HEK293 (cell line): ENCODE data around the gene SLC6A3.
A peak's percentile ranks its signal among the peaks of the same experiment; 100 is the strongest.

Experiments
- CTCF ChIA-PET: fragments of 350-600 bp; formaldehyde crosslinking; extraction: SDS; loops from one replicate; lab custom pipeline; 2021; ENCODE audit warnings: antibody characterized with exemption; lab: Yijun Ruan, JAX
- POLR2A ChIA-PET: fragments of 300-600 bp; formaldehyde crosslinking; extraction: SDS; loops from one replicate; lab custom pipeline; 2020; ENCODE audit warnings: antibody characterized with exemption, inconsistent platforms; lab: Yijun Ruan, JAX
- H3K27ac ChIP-seq: fragments of 200-500 bp; sonication (Bioruptor generic); 2 replicates; pipeline ENCODE4 v1.5.1; 2014; ENCODE audit warnings: low read depth, low read length, control low read depth, inconsistent platforms; ENCODE audit errors: extremely low read depth
- H3K36me3 ChIP-seq, 2 experiments: fragments of 200-500 bp in 1 of 2; sonication (Bioruptor generic) in 1 of 2; 1 replicate in 1 of 2; 2 replicates in 1 of 2; pipeline ENCODE4 v1.5.1; 2014 to 2017; ENCODE audit warnings: inconsistent platforms in 2 of 2, low read length in 2 of 2; ENCODE audit not compliant: control insufficient read depth in 2 of 2, insufficient read depth in 1 of 2
- H3K4me1 ChIP-seq: fragments of 200-500 bp; sonication (Bioruptor generic); 2 replicates; pipeline ENCODE4 v1.5.1; 2014; ENCODE audit warnings: mild to moderate bottlenecking, low read length, inconsistent platforms; ENCODE audit not compliant: control insufficient read depth, insufficient read depth
- H3K4me3 ChIP-seq: 2 replicates; pipeline ENCODE4 v1.5.1; 2011; ENCODE audit warnings: low read depth, mild to moderate bottlenecking, control low read depth, low read length, moderate library complexity
- H3K9me3 ChIP-seq: fragments of 200-500 bp; sonication (Bioruptor generic); 2 replicates; pipeline ENCODE4 v1.5.1; 2014; ENCODE audit warnings: low read depth, low read length, inconsistent platforms; ENCODE audit not compliant: control insufficient read depth, insufficient read depth
- KLF1 ChIP-seq: fragments of 450-650 bp; formaldehyde crosslinking; IDR thresholded peaks from 2 replicates; pipeline ENCODE4 v1.5.1; 2016; ENCODE audit warnings: missing biosample characterization, missing genetic modification characterization
- OVOL3 ChIP-seq: fragments of 450-650 bp; formaldehyde crosslinking; IDR thresholded peaks from 2 replicates; pipeline ENCODE4 v1.5.1; 2016; ENCODE audit warnings: missing biosample characterization, missing genetic modification characterization
- WT1 ChIP-seq: fragments of 450-650 bp; formaldehyde crosslinking; IDR thresholded peaks from 2 replicates; pipeline ENCODE4 v1.5.1; 2016; ENCODE audit warnings: missing biosample characterization, missing genetic modification characterization
- ZEB2 ChIP-seq: fragments of 450-650 bp; formaldehyde crosslinking; IDR thresholded peaks from 2 replicates; pipeline ENCODE4 v1.5.1; 2016; ENCODE audit warnings: missing biosample characterization, missing genetic modification characterization
- ZNF510 ChIP-seq: fragments of 450-650 bp; formaldehyde crosslinking; IDR thresholded peaks from 2 replicates; pipeline ENCODE4 v1.5.1; 2018; ENCODE audit warnings: mild to moderate bottlenecking, missing genetic modification characterization, missing biosample characterization; ENCODE audit not compliant: insufficient replicate concordance
- ZNF544 ChIP-seq: fragments of 450-650 bp; formaldehyde crosslinking; IDR thresholded peaks from 2 replicates; pipeline ENCODE4 v1.5.0; 2017; ENCODE audit warnings: missing biosample characterization, missing genetic modification characterization
- ZNF596 ChIP-seq: fragments of 450-650 bp; IDR thresholded peaks from 2 replicates; pipeline ENCODE4 v1.5.0; 2018; ENCODE audit warnings: missing biosample characterization, mild to moderate bottlenecking, missing genetic modification characterization, moderate library complexity
- ZNF629 ChIP-seq: fragments of 450-650 bp; formaldehyde crosslinking; IDR thresholded peaks from 2 replicates; pipeline ENCODE4 v1.5.1; 2017; ENCODE audit warnings: missing biosample characterization, missing genetic modification characterization
- TF ChIP-seq, protein P1 (sequence below): fragments of 450-650 bp; formaldehyde crosslinking; IDR thresholded peaks from 2 replicates; pipeline ENCODE4 v1.5.1; 2017; ENCODE audit warnings: missing biosample characterization, mild to moderate bottlenecking, missing genetic modification characterization, moderate library complexity
- TF ChIP-seq, protein P2 (sequence below): fragments of 450-650 bp; formaldehyde crosslinking; conservative IDR thresholded peaks from 2 replicates; pipeline ENCODE4 v1.5.1; 2016; ENCODE audit warnings: low read depth, missing biosample characterization, missing genetic modification characterization
- TF ChIP-seq, protein P3 (sequence below): fragments of 450-650 bp; formaldehyde crosslinking; IDR thresholded peaks from 2 replicates; pipeline ENCODE4 v1.5.1; 2016; ENCODE audit warnings: missing biosample characterization, missing genetic modification characterization
- TF ChIP-seq, protein P4 (sequence below): fragments of 450-650 bp; formaldehyde crosslinking; IDR thresholded peaks from 2 replicates; pipeline ENCODE4 v1.5.1; 2016; ENCODE audit warnings: missing biosample characterization, missing genetic modification characterization
- TF ChIP-seq, protein P5 (sequence below): fragments of 450-650 bp; formaldehyde crosslinking; conservative IDR thresholded peaks from 2 replicates; pipeline ENCODE4 v1.5.1; 2016; ENCODE audit warnings: low read depth, missing biosample characterization, missing genetic modification characterization
- TF ChIP-seq, protein P6 (sequence below): fragments of 450-650 bp; formaldehyde crosslinking; IDR thresholded peaks from 2 replicates; pipeline ENCODE4 v1.5.1; 2016; ENCODE audit warnings: missing biosample characterization, missing genetic modification characterization

SLC6A3 gene

DNA sequence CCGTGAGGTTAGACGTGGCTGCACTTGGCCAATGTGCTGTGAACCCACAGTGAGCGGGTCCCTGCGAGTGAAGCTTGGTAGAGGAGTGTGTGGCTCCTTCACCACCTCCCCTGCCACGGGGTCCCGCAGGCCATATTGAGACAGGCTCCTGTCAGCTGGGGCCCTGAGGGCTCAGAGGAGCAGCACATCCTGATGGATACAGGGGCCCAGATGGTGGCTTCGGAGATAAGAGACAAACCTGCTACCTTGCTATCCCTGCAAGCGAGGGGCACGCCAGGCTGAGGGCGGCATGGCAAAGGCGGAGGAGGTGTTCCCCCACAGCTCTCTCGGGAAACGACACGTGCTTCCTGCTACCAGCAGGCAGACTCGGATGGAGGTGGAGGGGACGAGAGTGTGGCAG lies 33.1 kb downstream of the SLC6A3 start (continued):
- TF ChIP-seq ZNF544 (tag by site-specific recombination): no peak
- no peak for TF ChIP-seq WT1 (tag by site-specific recombination)
- TF ChIP-seq ZEB2 (tag by site-specific recombination): no peak
- TF ChIP-seq, protein P1, sequence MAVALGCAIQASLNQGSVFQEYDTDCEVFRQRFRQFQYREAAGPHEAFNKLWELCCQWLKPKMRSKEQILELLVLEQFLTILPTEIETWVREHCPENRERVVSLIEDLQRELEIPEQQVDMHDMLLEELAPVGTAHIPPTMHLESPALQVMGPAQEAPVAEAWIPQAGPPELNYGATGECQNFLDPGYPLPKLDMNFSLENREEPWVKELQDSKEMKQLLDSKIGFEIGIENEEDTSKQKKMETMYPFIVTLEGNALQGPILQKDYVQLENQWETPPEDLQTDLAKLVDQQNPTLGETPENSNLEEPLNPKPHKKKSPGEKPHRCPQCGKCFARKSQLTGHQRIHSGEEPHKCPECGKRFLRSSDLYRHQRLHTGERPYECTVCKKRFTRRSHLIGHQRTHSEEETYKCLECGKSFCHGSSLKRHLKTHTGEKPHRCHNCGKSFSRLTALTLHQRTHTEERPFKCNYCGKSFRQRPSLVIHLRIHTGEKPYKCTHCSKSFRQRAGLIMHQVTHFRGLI (tag by site-specific recombination): no peak
- TF ChIP-seq ZNF596 (tag by site-specific recombination): no peak
- TF ChIP-seq, protein P2, sequence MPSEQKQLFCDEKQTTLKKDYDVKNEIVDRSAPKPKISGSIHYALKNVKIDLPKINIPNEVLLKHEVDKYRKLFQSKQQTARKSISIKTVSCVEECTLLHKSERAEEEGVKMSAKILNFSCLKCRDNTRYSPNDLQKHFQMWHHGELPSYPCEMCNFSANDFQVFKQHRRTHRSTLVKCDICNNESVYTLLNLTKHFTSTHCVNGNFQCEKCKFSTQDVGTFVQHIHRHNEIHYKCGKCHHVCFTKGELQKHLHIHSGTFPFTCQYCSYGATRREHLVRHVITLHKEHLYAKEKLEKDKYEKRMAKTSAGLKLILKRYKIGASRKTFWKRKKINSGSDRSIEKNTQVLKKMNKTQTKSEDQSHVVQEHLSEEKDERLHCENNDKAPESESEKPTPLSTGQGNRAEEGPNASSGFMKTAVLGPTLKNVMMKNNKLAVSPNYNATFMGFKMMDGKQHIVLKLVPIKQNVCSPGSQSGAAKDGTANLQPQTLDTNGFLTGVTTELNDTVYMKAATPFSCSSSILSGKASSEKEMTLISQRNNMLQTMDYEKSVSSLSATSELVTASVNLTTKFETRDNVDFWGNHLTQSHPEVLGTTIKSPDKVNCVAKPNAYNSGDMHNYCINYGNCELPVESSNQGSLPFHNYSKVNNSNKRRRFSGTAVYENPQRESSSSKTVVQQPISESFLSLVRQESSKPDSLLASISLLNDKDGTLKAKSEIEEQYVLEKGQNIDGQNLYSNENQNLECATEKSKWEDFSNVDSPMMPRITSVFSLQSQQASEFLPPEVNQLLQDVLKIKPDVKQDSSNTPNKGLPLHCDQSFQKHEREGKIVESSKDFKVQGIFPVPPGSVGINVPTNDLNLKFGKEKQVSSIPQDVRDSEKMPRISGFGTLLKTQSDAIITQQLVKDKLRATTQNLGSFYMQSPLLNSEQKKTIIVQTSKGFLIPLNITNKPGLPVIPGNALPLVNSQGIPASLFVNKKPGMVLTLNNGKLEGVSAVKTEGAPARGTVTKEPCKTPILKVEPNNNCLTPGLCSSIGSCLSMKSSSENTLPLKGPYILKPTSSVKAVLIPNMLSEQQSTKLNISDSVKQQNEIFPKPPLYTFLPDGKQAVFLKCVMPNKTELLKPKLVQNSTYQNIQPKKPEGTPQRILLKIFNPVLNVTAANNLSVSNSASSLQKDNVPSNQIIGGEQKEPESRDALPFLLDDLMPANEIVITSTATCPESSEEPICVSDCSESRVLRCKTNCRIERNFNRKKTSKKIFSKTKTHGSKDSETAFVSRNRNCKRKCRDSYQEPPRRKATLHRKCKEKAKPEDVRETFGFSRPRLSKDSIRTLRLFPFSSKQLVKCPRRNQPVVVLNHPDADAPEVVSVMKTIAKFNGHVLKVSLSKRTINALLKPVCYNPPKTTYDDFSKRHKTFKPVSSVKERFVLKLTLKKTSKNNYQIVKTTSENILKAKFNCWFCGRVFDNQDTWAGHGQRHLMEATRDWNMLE: no peak
- TF ChIP-seq, protein P3, sequence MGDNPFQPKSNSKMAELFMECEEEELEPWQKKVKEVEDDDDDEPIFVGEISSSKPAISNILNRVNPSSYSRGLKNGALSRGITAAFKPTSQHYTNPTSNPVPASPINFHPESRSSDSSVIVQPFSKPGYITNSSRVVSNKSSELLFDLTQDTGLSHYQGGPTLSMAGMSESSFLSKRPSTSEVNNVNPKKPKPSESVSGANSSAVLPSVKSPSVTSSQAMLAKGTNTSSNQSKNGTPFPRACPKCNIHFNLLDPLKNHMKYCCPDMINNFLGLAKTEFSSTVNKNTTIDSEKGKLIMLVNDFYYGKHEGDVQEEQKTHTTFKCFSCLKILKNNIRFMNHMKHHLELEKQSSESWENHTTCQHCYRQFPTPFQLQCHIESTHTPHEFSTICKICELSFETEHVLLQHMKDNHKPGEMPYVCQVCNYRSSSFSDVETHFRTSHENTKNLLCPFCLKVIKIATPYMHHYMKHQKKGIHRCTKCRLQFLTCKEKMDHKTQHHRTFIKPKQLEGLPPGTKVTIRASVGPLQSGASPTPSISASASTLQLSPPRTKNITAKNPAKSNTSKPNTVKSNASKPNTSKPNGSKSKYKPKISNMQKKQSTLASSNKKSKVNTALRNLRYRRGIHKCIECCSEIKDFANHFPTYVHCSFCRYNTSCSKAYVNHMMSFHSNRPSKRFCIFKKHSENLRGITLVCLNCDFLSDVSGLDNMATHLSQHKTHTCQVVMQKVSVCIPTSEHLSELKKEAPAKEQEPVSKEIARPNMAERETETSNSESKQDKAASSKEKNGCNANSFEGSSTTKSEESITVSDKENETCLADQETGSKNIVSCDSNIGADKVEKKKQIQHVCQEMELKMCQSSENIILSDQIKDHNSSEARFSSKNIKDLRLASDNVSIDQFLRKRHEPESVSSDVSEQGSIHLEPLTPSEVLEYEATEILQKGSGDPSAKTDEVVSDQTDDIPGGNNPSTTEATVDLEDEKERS (tag by site-specific recombination): no peak

GRCh38 chr5:1411099-1411498 lies 34.1 kb downstream of the SLC6A3 start:
- ChIA-PET CTCF (no interaction called here), POLR2A (no interaction called here)
- Histone ChIP-seq H3K4me3 (no peak overlapping the region), H3K36me3 (no peaks in the 10 kb centered on the region), H3K4me1 (peaks cover 6% of the 10 kb centered on the region; the same call in 1 of the 2 replicates), H3K9me3 (no peaks in the 10 kb centered on the region), H3K27ac (no peak overlapping the region)
- TF ChIP-seq WT1 (tag by site-specific recombination) (no peak), OVOL3 (no peak), ZNF544 (tag by site-specific recombination) (no peak), ZNF629 (no peak), KLF1 (tag by site-specific recombination) (peak; percentile 78), ZNF510 (tag by site-specific recombination) (no peak)
- TF ChIP-seq, protein P4, sequence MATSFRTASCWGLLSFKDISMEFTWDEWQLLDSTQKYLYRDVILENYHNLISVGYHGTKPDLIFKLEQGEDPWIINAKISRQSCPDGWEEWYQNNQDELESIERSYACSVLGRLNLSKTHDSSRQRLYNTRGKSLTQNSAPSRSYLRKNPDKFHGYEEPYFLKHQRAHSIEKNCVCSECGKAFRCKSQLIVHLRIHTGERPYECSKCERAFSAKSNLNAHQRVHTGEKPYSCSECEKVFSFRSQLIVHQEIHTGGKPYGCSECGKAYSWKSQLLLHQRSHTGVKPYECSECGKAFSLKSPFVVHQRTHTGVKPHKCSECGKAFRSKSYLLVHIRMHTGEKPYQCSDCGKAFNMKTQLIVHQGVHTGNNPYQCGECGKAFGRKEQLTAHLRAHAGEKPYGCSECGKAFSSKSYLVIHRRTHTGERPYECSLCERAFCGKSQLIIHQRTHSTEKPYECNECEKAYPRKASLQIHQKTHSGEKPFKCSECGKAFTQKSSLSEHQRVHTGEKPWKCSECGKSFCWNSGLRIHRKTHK: no peak
- TF ChIP-seq, protein P5, sequence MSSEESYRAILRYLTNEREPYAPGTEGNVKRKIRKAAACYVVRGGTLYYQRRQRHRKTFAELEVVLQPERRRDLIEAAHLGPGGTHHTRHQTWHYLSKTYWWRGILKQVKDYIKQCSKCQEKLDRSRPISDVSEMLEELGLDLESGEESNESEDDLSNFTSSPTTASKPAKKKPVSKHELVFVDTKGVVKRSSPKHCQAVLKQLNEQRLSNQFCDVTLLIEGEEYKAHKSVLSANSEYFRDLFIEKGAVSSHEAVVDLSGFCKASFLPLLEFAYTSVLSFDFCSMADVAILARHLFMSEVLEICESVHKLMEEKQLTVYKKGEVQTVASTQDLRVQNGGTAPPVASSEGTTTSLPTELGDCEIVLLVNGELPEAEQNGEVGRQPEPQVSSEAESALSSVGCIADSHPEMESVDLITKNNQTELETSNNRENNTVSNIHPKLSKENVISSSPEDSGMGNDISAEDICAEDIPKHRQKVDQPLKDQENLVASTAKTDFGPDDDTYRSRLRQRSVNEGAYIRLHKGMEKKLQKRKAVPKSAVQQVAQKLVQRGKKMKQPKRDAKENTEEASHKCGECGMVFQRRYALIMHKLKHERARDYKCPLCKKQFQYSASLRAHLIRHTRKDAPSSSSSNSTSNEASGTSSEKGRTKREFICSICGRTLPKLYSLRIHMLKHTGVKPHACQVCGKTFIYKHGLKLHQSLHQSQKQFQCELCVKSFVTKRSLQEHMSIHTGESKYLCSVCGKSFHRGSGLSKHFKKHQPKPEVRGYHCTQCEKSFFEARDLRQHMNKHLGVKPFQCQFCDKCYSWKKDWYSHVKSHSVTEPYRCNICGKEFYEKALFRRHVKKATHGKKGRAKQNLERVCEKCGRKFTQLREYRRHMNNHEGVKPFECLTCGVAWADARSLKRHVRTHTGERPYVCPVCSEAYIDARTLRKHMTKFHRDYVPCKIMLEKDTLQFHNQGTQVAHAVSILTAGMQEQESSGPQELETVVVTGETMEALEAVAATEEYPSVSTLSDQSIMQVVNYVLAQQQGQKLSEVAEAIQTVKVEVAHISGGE (tag by site-specific recombination): no peak
- TF ChIP-seq, protein P6, sequence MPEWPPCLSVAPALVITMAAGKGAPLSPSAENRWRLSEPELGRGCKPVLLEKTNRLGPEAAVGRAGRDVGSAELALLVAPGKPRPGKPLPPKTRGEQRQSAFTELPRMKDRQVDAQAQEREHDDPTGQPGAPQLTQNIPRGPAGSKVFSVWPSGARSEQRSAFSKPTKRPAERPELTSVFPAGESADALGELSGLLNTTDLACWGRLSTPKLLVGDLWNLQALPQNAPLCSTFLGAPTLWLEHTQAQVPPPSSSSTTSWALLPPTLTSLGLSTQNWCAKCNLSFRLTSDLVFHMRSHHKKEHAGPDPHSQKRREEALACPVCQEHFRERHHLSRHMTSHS: no peak
